Measurements from ENCODE around the gene PFKM.

DNA sequence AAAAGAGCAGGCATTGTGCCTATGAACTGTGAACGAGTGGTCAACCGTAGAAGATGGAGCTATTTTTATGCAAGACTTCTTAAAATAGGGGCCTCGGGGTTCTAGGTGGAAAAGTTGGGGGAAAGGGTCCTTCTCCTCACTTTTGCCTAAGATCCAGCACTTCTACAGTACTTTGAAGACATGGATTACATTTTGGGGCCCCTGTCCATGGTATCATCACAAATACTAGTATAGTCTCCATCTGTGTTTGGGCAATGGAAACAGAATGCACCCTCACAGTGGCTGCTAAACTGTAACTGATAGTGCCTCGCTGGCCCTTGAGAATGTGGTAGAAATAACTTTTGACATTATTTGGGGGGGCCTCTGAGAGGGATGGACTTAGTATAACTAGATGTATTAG, 58.8 kb downstream of the PFKM start:
- TF ChIP-seq, protein P1, sequence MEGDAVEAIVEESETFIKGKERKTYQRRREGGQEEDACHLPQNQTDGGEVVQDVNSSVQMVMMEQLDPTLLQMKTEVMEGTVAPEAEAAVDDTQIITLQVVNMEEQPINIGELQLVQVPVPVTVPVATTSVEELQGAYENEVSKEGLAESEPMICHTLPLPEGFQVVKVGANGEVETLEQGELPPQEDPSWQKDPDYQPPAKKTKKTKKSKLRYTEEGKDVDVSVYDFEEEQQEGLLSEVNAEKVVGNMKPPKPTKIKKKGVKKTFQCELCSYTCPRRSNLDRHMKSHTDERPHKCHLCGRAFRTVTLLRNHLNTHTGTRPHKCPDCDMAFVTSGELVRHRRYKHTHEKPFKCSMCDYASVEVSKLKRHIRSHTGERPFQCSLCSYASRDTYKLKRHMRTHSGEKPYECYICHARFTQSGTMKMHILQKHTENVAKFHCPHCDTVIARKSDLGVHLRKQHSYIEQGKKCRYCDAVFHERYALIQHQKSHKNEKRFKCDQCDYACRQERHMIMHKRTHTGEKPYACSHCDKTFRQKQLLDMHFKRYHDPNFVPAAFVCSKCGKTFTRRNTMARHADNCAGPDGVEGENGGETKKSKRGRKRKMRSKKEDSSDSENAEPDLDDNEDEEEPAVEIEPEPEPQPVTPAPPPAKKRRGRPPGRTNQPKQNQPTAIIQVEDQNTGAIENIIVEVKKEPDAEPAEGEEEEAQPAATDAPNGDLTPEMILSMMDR (IDR thresholded peaks at IDR 0.05) = no peak
- no peak for TF ChIP-seq POLR2A (IDR thresholded peaks at IDR 0.05)
